Glutamatergic neuron (in vitro differentiated cells): Measurements from ENCODE around the gene UBE2H. TPM values are rescaled to one million over a fixed set of nuclear protein-coding genes. Genes with fewer than 3 reads are reported as not detected.

Source experiments
- DNase-seq: peaks from one replicate; pipeline ENCODE4 v3.0.0; 2022
- H3K27ac Mint-ChIP-seq: one replicate; pipeline ENCODE4 v1.8.0; 2020; ENCODE audit warnings: mild to moderate bottlenecking, mixed read lengths, inconsistent platforms; ENCODE audit not compliant: unreplicated experiment
- H3K27me3 Mint-ChIP-seq: one replicate; pipeline ENCODE4 v1.8.0; 2020; ENCODE audit warnings: mild to moderate bottlenecking, moderate library complexity, mixed read lengths, inconsistent platforms; ENCODE audit not compliant: unreplicated experiment
- H3K36me3 Mint-ChIP-seq: one replicate; pipeline ENCODE4 v1.8.0; 2020; ENCODE audit warnings: mild to moderate bottlenecking, mixed read lengths, inconsistent platforms; ENCODE audit not compliant: unreplicated experiment
- H3K4me1 Mint-ChIP-seq: one replicate; pipeline ENCODE4 v1.8.0; 2020; ENCODE audit warnings: mild to moderate bottlenecking, low read depth, mixed read lengths, inconsistent platforms; ENCODE audit not compliant: unreplicated experiment
- H3K4me3 Mint-ChIP-seq: one replicate; pipeline ENCODE4 v1.8.0; 2020; ENCODE audit warnings: mild to moderate bottlenecking, mixed read lengths, inconsistent platforms; ENCODE audit not compliant: unreplicated experiment
- H3K9me3 Mint-ChIP-seq: one replicate; pipeline ENCODE4 v1.8.0; 2020; ENCODE audit warnings: mild to moderate bottlenecking, moderate library complexity, mixed read lengths, inconsistent platforms; ENCODE audit not compliant: unreplicated experiment
- CTCF ChIP-seq: fragments of 200-600 bp; sonication (generic); IDR thresholded peaks from one replicate; pipeline ENCODE4 v1.5.0; 2021; ENCODE audit not compliant: partially characterized antibody, unreplicated experiment
- total RNA-seq: library from RNA; stranded (reverse); fragmentation: NEBNext Ultra II Directional; extraction: Animal tissue kit (Norgen Biotek cat#: 25700); gene quantifications from one replicate; pipeline ENCODE4 v1.2.1, GENCODE V29; 2021; ENCODE audit not compliant: unreplicated experiment

UBE2H gene
- total RNA-seq, 1 donor from 2014 or later = 100 TPM

GRCh38 chr7:129939881-129940280 lies 12.9 kb downstream of the UBE2H start:
- no peak overlapping the region for H3K27ac Mint-ChIP-seq
- H3K27me3 Mint-ChIP-seq = no peaks in the 10 kb centered on the region
- no peaks in the 10 kb centered on the region for H3K36me3 Mint-ChIP-seq
- peaks cover 5% of the 10 kb centered on the region for H3K9me3 Mint-ChIP-seq
- no peak overlapping the region for H3K4me3 Mint-ChIP-seq
- DNase-seq = no peak
- H3K4me1 Mint-ChIP-seq = peaks cover 2% of the 10 kb centered on the region
- no peak for TF ChIP-seq CTCF

- no peak overlapping the region for H3K4me3 Mint-ChIP-seq
- H3K4me1 Mint-ChIP-seq = no peaks in the 10 kb centered on the region
- TF ChIP-seq CTCF = no peak
- DNase-seq = no peak
- H3K36me3 Mint-ChIP-seq = peaks cover 4% of the 10 kb centered on the region
- H3K27me3 Mint-ChIP-seq = no peaks in the 10 kb centered on the region
- H3K27ac Mint-ChIP-seq = no peak overlapping the region
- H3K9me3 Mint-ChIP-seq = no peaks in the 10 kb centered on the region
Observed at GRCh38 chr7:129933627-129934026, 19.1 kb downstream of the UBE2H start.

GRCh38 chr7:129926618-129927017 lies 26.1 kb downstream of the UBE2H start:
- H3K36me3 Mint-ChIP-seq = peaks cover 4% of the 10 kb centered on the region
- H3K4me3 Mint-ChIP-seq = no peak overlapping the region
- no peak for TF ChIP-seq CTCF
- no peaks in the 10 kb centered on the region for H3K27me3 Mint-ChIP-seq
- no peak for DNase-seq
- peak overlapping the region; percentile 1 for H3K27ac Mint-ChIP-seq
- H3K9me3 Mint-ChIP-seq = no peaks in the 10 kb centered on the region
- H3K4me1 Mint-ChIP-seq = peaks cover 6% of the 10 kb centered on the region

GRCh38 chr7:129925416-129926002 lies 27.3 kb downstream of the UBE2H start:
- H3K27me3 Mint-ChIP-seq = no peaks in the 10 kb centered on the region
- no peak for TF ChIP-seq CTCF
- no peak overlapping the region for H3K4me3 Mint-ChIP-seq
- H3K27ac Mint-ChIP-seq = no peak overlapping the region
- peaks cover 4% of the 10 kb centered on the region for H3K36me3 Mint-ChIP-seq
- no peaks in the 10 kb centered on the region for H3K9me3 Mint-ChIP-seq
- DNase-seq = no peak
- peaks cover 6% of the 10 kb centered on the region for H3K4me1 Mint-ChIP-seq

GRCh38 chr7:129924602-129925001 lies 28.2 kb downstream of the UBE2H start:
- H3K36me3 Mint-ChIP-seq = peaks cover 4% of the 10 kb centered on the region
- H3K4me3 Mint-ChIP-seq = no peak overlapping the region
- DNase-seq = no peak
- no peak overlapping the region for H3K27ac Mint-ChIP-seq
- TF ChIP-seq CTCF = no peak
- H3K27me3 Mint-ChIP-seq = no peaks in the 10 kb centered on the region
- no peaks in the 10 kb centered on the region for H3K9me3 Mint-ChIP-seq
- H3K4me1 Mint-ChIP-seq = peaks cover 6% of the 10 kb centered on the region
